ENCODE results near the gene NT5E.
A peak's percentile ranks its signal among the peaks of the same experiment; 100 is the strongest.
"Not testable (repeated sequence)": the region's sequence is repeated elsewhere in the genome, so short reads cannot be mapped to it uniquely, and the experiment has no call there.

NT5E gene

DNA sequence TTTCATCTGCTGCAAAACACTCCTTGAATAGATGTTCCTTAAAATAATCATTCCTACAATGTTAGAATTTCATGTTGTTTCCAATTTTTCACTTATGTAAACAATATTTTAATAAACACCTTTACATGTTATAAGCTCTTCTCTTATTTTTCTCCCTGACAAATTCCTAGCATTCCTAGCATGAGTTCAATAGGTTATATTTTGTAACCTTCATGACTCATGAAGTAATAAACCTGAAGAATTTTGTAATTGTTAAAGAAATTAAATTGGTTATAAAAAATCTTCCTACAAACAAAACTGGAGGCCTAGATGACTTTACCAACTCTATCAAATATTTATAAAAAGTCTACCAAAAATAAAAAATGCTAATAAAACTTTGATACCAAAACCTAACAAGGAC lies 66.3 kb downstream of the NT5E start:
- no peaks in the 10 kb centered on the region for H3K9me3 ChIP-seq (replicated peaks; ENCODE audit: insufficient read depth, low read length)
- H3K4me1 ChIP-seq (ENCODE audit: low read length), result no peaks in the 10 kb centered on the region
- no peak overlapping the region for H3K4me3 ChIP-seq (ENCODE audit: low read length)
- no peak overlapping the region for H3K27ac ChIP-seq (ENCODE audit: low read length)
- H4K20me1 ChIP-seq (ENCODE audit: insufficient read depth, low read length), result no peaks in the 10 kb centered on the region
- H3K9me2 ChIP-seq (replicated peaks; ENCODE audit: insufficient read depth, low read length), result no peaks in the 10 kb centered on the region
- H3K9ac ChIP-seq (ENCODE audit: low read length), result no peak overlapping the region
- H2AFZ ChIP-seq (ENCODE audit: low read length), result no peak overlapping the region
- H3K36me3 ChIP-seq (replicated peaks; ENCODE audit: insufficient read depth, low read length), result no peaks in the 10 kb centered on the region
- no peaks in the 10 kb centered on the region for H3K79me2 ChIP-seq (ENCODE audit: low read length)
- H3K27me3 ChIP-seq (replicated peaks; ENCODE audit: insufficient read depth, low read length), result no peaks in the 10 kb centered on the region
- H3K4me2 ChIP-seq (ENCODE audit: low read depth, low read length), result no peak overlapping the region
- TF ChIP-seq EZH2phosphoT487 (IDR thresholded peaks at IDR 0.05; ENCODE audit: low read length), result no peak
- TF ChIP-seq, protein P1, sequence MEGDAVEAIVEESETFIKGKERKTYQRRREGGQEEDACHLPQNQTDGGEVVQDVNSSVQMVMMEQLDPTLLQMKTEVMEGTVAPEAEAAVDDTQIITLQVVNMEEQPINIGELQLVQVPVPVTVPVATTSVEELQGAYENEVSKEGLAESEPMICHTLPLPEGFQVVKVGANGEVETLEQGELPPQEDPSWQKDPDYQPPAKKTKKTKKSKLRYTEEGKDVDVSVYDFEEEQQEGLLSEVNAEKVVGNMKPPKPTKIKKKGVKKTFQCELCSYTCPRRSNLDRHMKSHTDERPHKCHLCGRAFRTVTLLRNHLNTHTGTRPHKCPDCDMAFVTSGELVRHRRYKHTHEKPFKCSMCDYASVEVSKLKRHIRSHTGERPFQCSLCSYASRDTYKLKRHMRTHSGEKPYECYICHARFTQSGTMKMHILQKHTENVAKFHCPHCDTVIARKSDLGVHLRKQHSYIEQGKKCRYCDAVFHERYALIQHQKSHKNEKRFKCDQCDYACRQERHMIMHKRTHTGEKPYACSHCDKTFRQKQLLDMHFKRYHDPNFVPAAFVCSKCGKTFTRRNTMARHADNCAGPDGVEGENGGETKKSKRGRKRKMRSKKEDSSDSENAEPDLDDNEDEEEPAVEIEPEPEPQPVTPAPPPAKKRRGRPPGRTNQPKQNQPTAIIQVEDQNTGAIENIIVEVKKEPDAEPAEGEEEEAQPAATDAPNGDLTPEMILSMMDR (IDR thresholded peaks at IDR 0.05; ENCODE audit: low read length), result no peak
- TF ChIP-seq EZH2 (optimal IDR thresholded peaks at IDR 0.05; ENCODE audit: low read depth, low read length), result no peak
- DNase-seq, result no peak
- no peaks in the 10 kb centered on the region for H3F3A ChIP-seq (ENCODE audit: insufficient read depth, low read length)

DNA sequence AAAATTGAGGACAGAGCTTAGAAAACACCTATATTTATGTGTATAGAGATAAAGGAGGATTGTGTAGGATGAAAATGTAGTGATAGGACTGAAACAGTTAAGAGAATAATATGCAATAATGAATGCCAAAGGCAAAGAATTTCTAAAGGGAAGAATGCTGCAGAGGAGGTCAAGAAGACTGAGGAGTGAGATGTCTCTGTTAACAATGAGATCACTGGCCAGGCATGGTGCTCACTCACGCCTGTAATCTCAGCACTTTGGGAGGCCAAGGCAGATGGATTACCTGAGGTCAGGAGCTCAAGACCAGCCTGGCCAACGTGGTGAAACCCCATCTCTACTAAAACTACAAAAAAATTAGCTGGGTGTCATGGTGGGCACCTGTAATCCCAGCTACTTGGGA lies 74.4 kb downstream of the NT5E start:
- not testable (repeated sequence) for H3K36me3 ChIP-seq (replicated peaks; ENCODE audit: insufficient read depth, low read length); DNase-seq; H3K4me3 ChIP-seq (ENCODE audit: low read length); H2AFZ ChIP-seq (ENCODE audit: low read length); H3K9me3 ChIP-seq (replicated peaks; ENCODE audit: insufficient read depth, low read length); H3K9me2 ChIP-seq (replicated peaks; ENCODE audit: insufficient read depth, low read length); H3K27me3 ChIP-seq (replicated peaks; ENCODE audit: insufficient read depth, low read length); H3K79me2 ChIP-seq (ENCODE audit: low read length); H3K4me2 ChIP-seq (ENCODE audit: low read depth, low read length); H3K27ac ChIP-seq (ENCODE audit: low read length); H3K9ac ChIP-seq (ENCODE audit: low read length); H4K20me1 ChIP-seq (ENCODE audit: insufficient read depth, low read length); H3K4me1 ChIP-seq (ENCODE audit: low read length); H3F3A ChIP-seq (ENCODE audit: insufficient read depth, low read length)

DNA sequence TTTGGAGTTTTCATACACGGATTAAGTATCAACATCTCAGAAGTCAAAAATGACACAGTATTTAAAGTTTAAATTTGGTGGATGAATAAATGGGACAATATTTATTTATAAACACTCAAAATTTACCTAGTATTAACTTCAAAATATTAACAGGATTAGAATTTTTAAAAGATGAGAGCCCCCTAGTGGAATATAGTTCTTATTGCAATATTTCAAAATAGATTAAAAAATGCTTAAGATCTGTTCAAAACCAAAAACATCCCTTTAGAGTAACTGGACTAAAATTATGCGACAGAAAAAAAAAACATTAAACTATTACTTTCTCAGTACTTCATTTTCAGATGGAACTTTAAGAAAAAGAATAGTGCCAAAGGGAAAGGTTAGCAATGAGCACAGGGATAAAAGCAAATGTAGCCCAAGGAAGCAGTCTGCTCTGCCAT lies 87.2 kb downstream of the NT5E start:
- Histone ChIP-seq H4K20me1 (ENCODE audit: insufficient read depth, low read length) (no peaks in the 10 kb centered on the region), H2AFZ (ENCODE audit: low read length) (no peak overlapping the region), H3K4me1 (ENCODE audit: low read length) (no peaks in the 10 kb centered on the region), H3K9me2 (replicated peaks; ENCODE audit: insufficient read depth, low read length) (no peaks in the 10 kb centered on the region), H3K79me2 (ENCODE audit: low read length) (no peaks in the 10 kb centered on the region), H3K4me2 (ENCODE audit: low read depth, low read length) (no peak overlapping the region), H3K27me3 (replicated peaks; ENCODE audit: insufficient read depth, low read length) (no peaks in the 10 kb centered on the region), H3K9ac (ENCODE audit: low read length) (no peak overlapping the region), H3F3A (ENCODE audit: insufficient read depth, low read length) (no peaks in the 10 kb centered on the region), H3K9me3 (replicated peaks; ENCODE audit: insufficient read depth, low read length) (no peaks in the 10 kb centered on the region), H3K4me3 (ENCODE audit: low read length) (no peak overlapping the region), H3K27ac (ENCODE audit: low read length) (no peak overlapping the region), H3K36me3 (replicated peaks; ENCODE audit: insufficient read depth, low read length) (0 out of 2 replicates have a peak, but pooled peaks cover 3% of the 10 kb centered on the region)
- peak; percentile 11 for DNase-seq
- TF ChIP-seq EZH2phosphoT487 (IDR thresholded peaks at IDR 0.05; ENCODE audit: low read length) (no peak), EZH2 (optimal IDR thresholded peaks at IDR 0.05; ENCODE audit: low read depth, low read length) (no peak)
- TF ChIP-seq, protein P1 (IDR thresholded peaks at IDR 0.05; ENCODE audit: low read length), result peak; percentile 49

DNA sequence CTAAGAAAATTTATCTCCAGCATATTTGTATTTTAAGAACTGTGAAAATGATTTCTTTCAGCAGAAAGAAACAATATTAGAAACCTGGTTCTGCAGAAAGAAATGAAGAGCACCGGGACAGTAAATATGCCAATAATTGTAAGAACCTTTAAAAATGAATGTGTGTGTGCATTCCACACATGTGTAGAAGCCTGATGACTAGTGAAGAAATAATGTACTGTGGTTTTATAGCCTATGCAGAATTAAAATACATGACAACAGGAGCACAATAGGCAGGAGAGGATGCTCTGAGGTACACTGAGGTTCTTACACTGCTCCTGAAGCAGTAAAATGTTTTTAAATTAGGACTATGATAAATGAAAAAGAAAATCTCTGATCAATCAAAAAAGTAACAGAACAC lies 94.9 kb downstream of the NT5E start:
- Histone ChIP-seq H3K27me3 (replicated peaks; ENCODE audit: insufficient read depth, low read length) (no peaks in the 10 kb centered on the region), H3K9me2 (replicated peaks; ENCODE audit: insufficient read depth, low read length) (no peaks in the 10 kb centered on the region), H3F3A (ENCODE audit: insufficient read depth, low read length) (no peaks in the 10 kb centered on the region), H3K27ac (ENCODE audit: low read length) (no peak overlapping the region), H3K9me3 (replicated peaks; ENCODE audit: insufficient read depth, low read length) (no peaks in the 10 kb centered on the region), H3K36me3 (replicated peaks; ENCODE audit: insufficient read depth, low read length) (0 out of 2 replicates have a peak, but pooled peaks cover 3% of the 10 kb centered on the region), H3K4me2 (ENCODE audit: low read depth, low read length) (no peak overlapping the region), H3K79me2 (ENCODE audit: low read length) (no peaks in the 10 kb centered on the region), H4K20me1 (ENCODE audit: insufficient read depth, low read length) (no peaks in the 10 kb centered on the region), H3K4me1 (ENCODE audit: low read length) (no peaks in the 10 kb centered on the region), H2AFZ (ENCODE audit: low read length) (no peak overlapping the region), H3K4me3 (ENCODE audit: low read length) (no peak overlapping the region), H3K9ac (ENCODE audit: low read length) (no peak overlapping the region)
- no peak for TF ChIP-seq EZH2 (optimal IDR thresholded peaks at IDR 0.05; ENCODE audit: low read depth, low read length)
- no peak for TF ChIP-seq EZH2phosphoT487 (IDR thresholded peaks at IDR 0.05; ENCODE audit: low read length)
- TF ChIP-seq, protein P1 (IDR thresholded peaks at IDR 0.05; ENCODE audit: low read length), result no peak
- DNase-seq, result no peak
